Calu3 (cell line): Measurements from ENCODE around the gene SLC29A3. TPM values are rescaled to one million over a fixed set of nuclear protein-coding genes. Genes with fewer than 3 reads are reported as not detected.

Source experiments
- BruUV-seq: library from RNA; stranded (reverse); fragments of 400-500 nt; replicated peaks from 2 replicates; lab custom pipeline; 2021; lab: Mats Ljungman, UMichigan
- CTCF ChIA-PET: fragments of 300-600 bp; sonication (Branson Sonifier 250); formaldehyde crosslinking; loops from one replicate; lab custom pipeline; 2022; ENCODE audit warnings: antibody characterized with exemption; lab: Charles Lee
- DNase-seq: peaks from one replicate; pipeline ENCODE4 v3.0.0; 2022
- H3K27ac Mint-ChIP-seq: one replicate; pipeline ENCODE4 v1.8.0; 2022; ENCODE audit warnings: mixed read lengths; ENCODE audit not compliant: unreplicated experiment
- H3K27me3 Mint-ChIP-seq: one replicate; pipeline ENCODE4 v1.8.0; 2022; ENCODE audit warnings: mixed read lengths; ENCODE audit not compliant: unreplicated experiment
- H3K36me3 Mint-ChIP-seq: one replicate; pipeline ENCODE4 v1.8.0; 2022; ENCODE audit warnings: mild to moderate bottlenecking, moderate library complexity, mixed read lengths; ENCODE audit not compliant: insufficient read depth, unreplicated experiment
- H3K4me1 Mint-ChIP-seq: one replicate; pipeline ENCODE4 v1.8.0; 2022; ENCODE audit warnings: mild to moderate bottlenecking, low read depth, mixed read lengths; ENCODE audit not compliant: unreplicated experiment
- H3K4me3 Mint-ChIP-seq: one replicate; pipeline ENCODE4 v1.8.0; 2022; ENCODE audit warnings: mild to moderate bottlenecking, low read depth, moderate library complexity, mixed read lengths; ENCODE audit not compliant: unreplicated experiment
- H3K9me3 Mint-ChIP-seq: one replicate; pipeline ENCODE4 v1.8.0; 2022; ENCODE audit warnings: low read depth, mixed read lengths; ENCODE audit not compliant: unreplicated experiment
- intact Hi-C: fragments of 100-400 bp; cut with micrococcal nuclease; formaldehyde crosslinking; loops from one replicate; pipeline ENCODE4 v1.10.0; 2022; ENCODE audit not compliant: unreplicated experiment
- total RNA-seq: library from RNA; stranded (reverse); gene quantifications from 2 replicates; pipeline ENCODE4 v1.2.3, GENCODE V29; 2022
- TF ChIP-seq, protein P1 (sequence below): fragments of 200-600 bp; IDR thresholded peaks from one replicate; pipeline ENCODE4 v1.8.0; 2022; ENCODE audit warnings: antibody characterized with exemption; ENCODE audit not compliant: unreplicated experiment

SLC29A3 gene
- total RNA-seq, 1 experiment from 2014 or later = 5.9 TPM

DNA sequence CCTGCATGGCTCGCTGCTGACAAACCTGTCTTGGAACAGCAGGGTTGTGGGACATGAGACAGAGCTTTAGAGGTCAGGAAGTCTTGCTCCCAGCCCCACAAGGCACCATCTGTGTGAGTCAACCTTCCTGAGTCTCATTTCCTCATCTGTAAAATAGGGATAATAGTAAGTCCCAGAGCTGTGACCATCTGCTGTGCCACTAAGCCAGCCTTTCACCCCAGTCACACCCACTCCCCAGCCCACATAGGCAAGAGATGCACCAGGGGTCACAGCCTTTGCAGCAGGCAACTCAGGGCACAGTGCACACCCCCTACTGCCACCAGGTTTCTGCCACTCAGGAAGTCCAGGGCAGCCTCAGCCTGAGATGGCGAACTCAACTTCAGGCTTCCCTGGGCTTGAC is 48.2 kb downstream of the SLC29A3 start:
- CTCF ChIA-PET = no interaction called here
- BruUV-seq = no TSS peak
- Mint-ChIP-seq H3K27me3 (peaks cover 13% of the 10 kb centered on the region), H3K27ac (no peak overlapping the region), H3K9me3 (no peaks in the 10 kb centered on the region), H3K36me3 (no peaks in the 10 kb centered on the region), H3K4me1 (peaks cover 30% of the 10 kb centered on the region), H3K4me3 (no peak overlapping the region)
- intact Hi-C loops = no loop called here
- no peak for DNase-seq
- TF ChIP-seq, protein P1, sequence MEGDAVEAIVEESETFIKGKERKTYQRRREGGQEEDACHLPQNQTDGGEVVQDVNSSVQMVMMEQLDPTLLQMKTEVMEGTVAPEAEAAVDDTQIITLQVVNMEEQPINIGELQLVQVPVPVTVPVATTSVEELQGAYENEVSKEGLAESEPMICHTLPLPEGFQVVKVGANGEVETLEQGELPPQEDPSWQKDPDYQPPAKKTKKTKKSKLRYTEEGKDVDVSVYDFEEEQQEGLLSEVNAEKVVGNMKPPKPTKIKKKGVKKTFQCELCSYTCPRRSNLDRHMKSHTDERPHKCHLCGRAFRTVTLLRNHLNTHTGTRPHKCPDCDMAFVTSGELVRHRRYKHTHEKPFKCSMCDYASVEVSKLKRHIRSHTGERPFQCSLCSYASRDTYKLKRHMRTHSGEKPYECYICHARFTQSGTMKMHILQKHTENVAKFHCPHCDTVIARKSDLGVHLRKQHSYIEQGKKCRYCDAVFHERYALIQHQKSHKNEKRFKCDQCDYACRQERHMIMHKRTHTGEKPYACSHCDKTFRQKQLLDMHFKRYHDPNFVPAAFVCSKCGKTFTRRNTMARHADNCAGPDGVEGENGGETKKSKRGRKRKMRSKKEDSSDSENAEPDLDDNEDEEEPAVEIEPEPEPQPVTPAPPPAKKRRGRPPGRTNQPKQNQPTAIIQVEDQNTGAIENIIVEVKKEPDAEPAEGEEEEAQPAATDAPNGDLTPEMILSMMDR = no peak

- CTCF ChIA-PET = no interaction called here
- no peak for DNase-seq
- TF ChIP-seq, protein P1 = no peak
- H3K9me3 Mint-ChIP-seq = no peaks in the 10 kb centered on the region
- intact Hi-C loops = no loop called here
- H3K27ac Mint-ChIP-seq = no peak overlapping the region
- H3K4me1 Mint-ChIP-seq = peaks cover 30% of the 10 kb centered on the region
- no peaks in the 10 kb centered on the region for H3K36me3 Mint-ChIP-seq
- BruUV-seq = no TSS peak
- peaks cover 13% of the 10 kb centered on the region for H3K27me3 Mint-ChIP-seq
- no peak overlapping the region for H3K4me3 Mint-ChIP-seq
Measured at GRCh38 chr10:71368176-71368575, 49.1 kb downstream of the SLC29A3 start.

DNA sequence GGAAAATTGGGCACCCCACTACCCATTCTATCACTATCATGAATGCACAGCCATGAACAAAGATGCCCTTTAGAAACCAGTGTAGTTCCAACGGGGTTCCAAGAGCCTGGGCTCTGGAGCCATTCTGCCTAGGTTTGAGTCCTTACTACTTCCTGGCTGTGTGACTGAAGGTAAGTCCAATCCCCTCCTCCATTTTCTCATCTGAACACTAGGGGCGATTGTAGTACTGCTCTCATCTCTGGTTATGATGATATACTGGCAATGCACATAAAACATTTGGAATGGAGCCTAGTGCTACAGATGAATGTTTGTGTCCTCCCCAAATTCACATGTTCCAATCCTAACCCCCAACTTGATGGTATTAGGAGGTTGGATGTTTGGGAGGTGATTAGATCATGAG is 49.6 kb downstream of the SLC29A3 start:
- TF ChIP-seq, protein P1 = no peak
- H3K27ac Mint-ChIP-seq = no peak overlapping the region
- CTCF ChIA-PET = no interaction called here
- intact Hi-C loops = no loop called here
- no TSS peak for BruUV-seq
- H3K4me1 Mint-ChIP-seq = peaks cover 30% of the 10 kb centered on the region
- H3K4me3 Mint-ChIP-seq = no peak overlapping the region
- H3K27me3 Mint-ChIP-seq = peaks cover 13% of the 10 kb centered on the region
- no peaks in the 10 kb centered on the region for H3K9me3 Mint-ChIP-seq
- no peak for DNase-seq
- no peaks in the 10 kb centered on the region for H3K36me3 Mint-ChIP-seq

DNA sequence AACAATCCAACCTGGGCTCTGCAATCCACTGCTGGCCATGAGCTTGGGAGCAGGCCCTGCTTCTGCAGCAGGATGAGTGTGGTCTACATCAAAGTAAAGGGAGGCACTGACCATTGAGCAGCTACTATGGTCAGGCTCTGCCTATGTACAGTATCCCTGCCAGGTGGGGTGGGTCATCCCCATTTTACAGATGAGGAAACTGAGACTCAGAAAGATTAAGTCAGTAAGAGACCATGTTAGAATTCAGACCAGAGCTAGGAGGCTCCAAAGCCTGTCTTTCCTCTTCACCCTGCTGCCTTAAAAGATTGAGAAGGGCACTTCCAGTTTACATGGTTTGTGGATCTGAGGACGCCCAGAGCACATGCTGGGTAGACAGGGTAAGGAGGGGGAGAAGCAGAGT is 50.5 kb downstream of the SLC29A3 start:
- no peak overlapping the region for H3K27ac Mint-ChIP-seq
- CTCF ChIA-PET = no interaction called here
- no peak for DNase-seq
- TF ChIP-seq, protein P1 = no peak
- H3K27me3 Mint-ChIP-seq = peaks cover 13% of the 10 kb centered on the region
- BruUV-seq = no TSS peak
- no peaks in the 10 kb centered on the region for H3K36me3 Mint-ChIP-seq
- H3K4me3 Mint-ChIP-seq = no peak overlapping the region
- no peaks in the 10 kb centered on the region for H3K9me3 Mint-ChIP-seq
- intact Hi-C loops = no loop called here
- H3K4me1 Mint-ChIP-seq = peaks cover 23% of the 10 kb centered on the region

DNA sequence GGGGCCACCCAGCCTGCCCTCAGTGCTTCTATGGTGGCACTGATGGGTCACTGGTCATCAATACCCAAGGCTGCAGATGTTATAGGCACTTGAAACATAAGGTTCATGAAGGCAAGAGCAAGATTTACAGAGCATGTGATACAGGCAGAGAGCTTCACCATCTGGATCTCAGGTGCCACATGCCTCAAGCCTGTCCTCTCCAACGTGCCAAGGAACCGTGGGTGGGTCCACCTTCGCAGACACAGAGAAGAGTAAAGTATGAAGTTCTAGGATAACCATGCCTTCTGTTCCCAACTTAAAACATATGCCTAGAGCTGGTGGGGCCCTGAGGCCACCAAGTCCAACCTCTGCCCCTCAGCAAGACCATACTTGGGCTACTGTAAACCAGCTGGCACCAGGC is 51.0 kb downstream of the SLC29A3 start:
- peaks cover 13% of the 10 kb centered on the region for H3K27me3 Mint-ChIP-seq
- no peak for DNase-seq
- H3K4me1 Mint-ChIP-seq = peaks cover 19% of the 10 kb centered on the region
- no TSS peak for BruUV-seq
- no peak overlapping the region for H3K4me3 Mint-ChIP-seq
- H3K36me3 Mint-ChIP-seq = no peaks in the 10 kb centered on the region
- H3K27ac Mint-ChIP-seq = no peak overlapping the region
- CTCF ChIA-PET = no interaction called here
- no peaks in the 10 kb centered on the region for H3K9me3 Mint-ChIP-seq
- TF ChIP-seq, protein P1 = no peak
- intact Hi-C loops = no loop called here
